CD4-positive, alpha-beta memory T cell (primary cell): ENCODE data around the gene ROCK1. TPM values are rescaled to one million over a fixed set of nuclear protein-coding genes. Genes with fewer than 3 reads are reported as not detected.

ENCODE experiments used
- CTCF ChIA-PET: fragments of 350-600 bp; sonication (Branson Sonifier 250); formaldehyde crosslinking; loops from one replicate; lab custom pipeline; 2021; ENCODE audit warnings: inconsistent platforms; ENCODE audit not compliant: partially characterized antibody; lab: Charles Lee
- POLR2A ChIA-PET: fragments of 350-600 bp; sonication (Branson Sonifier 250); formaldehyde crosslinking; loops from one replicate; lab custom pipeline; 2021; ENCODE audit not compliant: partially characterized antibody; lab: Charles Lee
- DNase-seq, 5 donors: peaks; one replicate each; pipeline versions ENCODE4 v3.0.0 to v3.0.0-alpha.2; 2020 to 2022; ENCODE audit warnings: mixed read lengths in 1 of 5
- H3K27ac ChIP-seq: one replicate; pipeline ENCODE4 v1.7.0; 2013; ENCODE audit warnings: low read depth, low read length
- H3K27me3 ChIP-seq: 2 replicates; pipeline ENCODE4 v1.7.0; 2013; ENCODE audit warnings: mild to moderate bottlenecking, low read length, moderate library complexity; ENCODE audit not compliant: insufficient read depth
- H3K36me3 ChIP-seq: 2 replicates; pipeline ENCODE4 v1.7.0; 2013; ENCODE audit warnings: mild to moderate bottlenecking, low read length, moderate library complexity; ENCODE audit not compliant: insufficient read depth
- H3K4me1 ChIP-seq: 2 replicates; pipeline ENCODE4 v1.7.0; 2013; ENCODE audit warnings: mild to moderate bottlenecking, low read length, moderate library complexity; ENCODE audit not compliant: insufficient read depth
- H3K4me3 ChIP-seq, 2 donors: one replicate each; pipeline ENCODE4 v1.7.0; 2013; ENCODE audit warnings: low read length in 2 of 2, mild to moderate bottlenecking in 1 of 2
- H3K9me3 ChIP-seq, 2 donors: one replicate each; pipeline ENCODE4 v1.7.0; 2013; ENCODE audit warnings: low read length in 2 of 2, control low read depth in 1 of 2; ENCODE audit not compliant: control insufficient read depth in 1 of 2
- H3K27ac Mint-ChIP-seq, 7 donors: one replicate each; pipeline ENCODE4 v1.8.0; 2020 to 2021; ENCODE audit warnings: mixed read lengths in 7 of 7, mild to moderate bottlenecking in 6 of 7, inconsistent platforms in 3 of 7, moderate library complexity in 3 of 7
- H3K27me3 Mint-ChIP-seq, 2 donors: one replicate each; pipeline ENCODE4 v1.8.0; 2020 to 2021; ENCODE audit warnings: mixed read lengths in 2 of 2
- H3K36me3 Mint-ChIP-seq, 2 donors: one replicate each; pipeline ENCODE4 v1.8.0; 2020 to 2021; ENCODE audit warnings: mixed read lengths in 2 of 2, inconsistent platforms in 1 of 2, mild to moderate bottlenecking in 1 of 2
- H3K4me1 Mint-ChIP-seq, 4 donors: one replicate each; pipeline ENCODE4 v1.8.0; 2020 to 2021; ENCODE audit warnings: mixed read lengths in 4 of 4, mild to moderate bottlenecking in 1 of 4
- H3K4me3 Mint-ChIP-seq, 8 donors: one replicate each; pipeline ENCODE4 v1.8.0; 2020 to 2021; ENCODE audit warnings: mixed read lengths in 8 of 8, mild to moderate bottlenecking in 7 of 8, moderate library complexity in 6 of 8, inconsistent platforms in 3 of 8
- H3K9me3 Mint-ChIP-seq, 8 donors: one replicate each; pipeline ENCODE4 v1.8.0; 2020 to 2021; ENCODE audit warnings: mixed read lengths in 8 of 8, mild to moderate bottlenecking in 5 of 8, inconsistent platforms in 3 of 8, moderate library complexity in 1 of 8
- intact Hi-C: fragments of 100-400 bp; cut with micrococcal nuclease; formaldehyde crosslinking; loops from one replicate; pipeline ENCODE4 v1.15.1; 2023
- polyA plus RNA-seq, 2 donors: library from polyadenylated mRNA; unstranded; fragments of 300-500 nt; fragmentation: Illumina TruSeq; gene quantifications; one replicate each; pipeline ENCODE4 v1.2.3, GENCODE V29; 2021
- total RNA-seq, 2 experiments: library from RNA; stranded (reverse); gene quantifications; one replicate each; pipeline ENCODE4 v1.2.3, GENCODE V29; 2021

ROCK1 gene
- total and polyA plus RNA-seq, 4 experiments from 2014 or later, result 13.0 to 82.8 (median 66.5) TPM

DNA sequence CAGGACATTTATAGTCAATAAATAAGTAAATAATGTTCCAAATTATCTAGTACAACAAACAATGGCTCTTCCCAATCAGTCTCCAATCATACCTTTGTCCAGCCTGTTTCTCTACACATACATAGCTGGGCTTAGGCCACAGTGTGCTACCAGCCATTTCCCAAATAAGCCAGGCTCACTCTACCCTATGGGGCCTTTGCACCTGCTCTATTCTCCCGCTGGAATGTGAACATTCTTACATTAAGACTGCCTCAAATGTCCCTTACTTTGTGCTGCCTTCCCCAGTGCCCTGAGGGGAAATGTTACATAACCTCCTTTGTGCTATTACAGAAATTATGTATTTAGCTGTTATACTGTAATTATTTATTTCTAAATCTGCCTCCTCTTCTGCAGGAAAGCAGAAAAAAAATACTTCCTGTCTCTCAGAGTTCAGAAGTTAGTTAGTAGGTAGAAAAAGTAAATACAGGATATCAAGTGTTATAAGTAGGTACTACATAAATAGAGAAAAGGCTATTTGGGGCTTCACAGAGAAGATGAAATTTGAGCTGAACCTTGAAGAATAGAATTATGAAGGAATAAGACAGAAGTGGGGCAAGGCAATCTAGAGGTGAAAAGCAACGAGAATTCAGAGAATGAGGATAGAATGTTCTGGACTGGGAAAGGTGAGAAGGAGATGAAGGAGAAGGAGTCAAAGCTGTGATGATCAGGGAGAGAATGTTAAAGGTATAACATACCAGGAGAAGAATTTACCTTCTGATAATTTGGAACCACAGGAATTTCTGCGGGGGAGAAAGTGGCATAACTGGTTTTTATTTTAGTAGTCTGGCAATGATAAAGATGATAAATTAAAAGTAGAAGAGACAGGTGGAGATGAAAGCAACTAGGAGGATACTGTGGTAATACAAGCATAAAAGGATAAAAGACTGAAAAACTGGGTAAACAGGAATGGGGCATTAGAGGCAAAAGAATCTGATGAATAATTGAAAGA, 37.0 kb downstream of the ROCK1 start:
- no peaks in the 10 kb centered on the region for H3K27me3 ChIP-seq
- peaks cover 76% of the 10 kb centered on the region for H3K4me1 ChIP-seq
- intact Hi-C loops, result loop anchor here (2.0 kb wide), 1 partner anchor 36 kb away; the partner anchor contains the start of gene ROCK1
- Mint-ChIP-seq H3K4me1 (peaks cover 58 to 81% (median 72%) of the 10 kb centered on the region in 4 donors), H3K27ac (peak overlapping the region; percentile 5 to 89 (median 62)), H3K36me3 (peaks cover 0 to 3% of the 10 kb centered on the region in 2 donors), H3K9me3 (peaks cover 0 to 1% (median 0%) of the 10 kb centered on the region in 8 donors), H3K27me3 (no peaks in the 10 kb centered on the region), H3K4me3 (peak overlapping the region; percentile 39 to 82 (median 64))
- DNase-seq, result peak in 1 of 5 donors; percentile 13
- no peaks in the 10 kb centered on the region for H3K36me3 ChIP-seq
- H3K9me3 ChIP-seq, result no peaks in the 10 kb centered on the region
- no peak overlapping the region for H3K27ac ChIP-seq
- POLR2A ChIA-PET, result interaction anchor here (1.3 kb wide), 2 partner anchors 10 to 37 kb away, joined by 3 to 8 read pairs; partner anchors contain the start of gene ROCK1
- no peak overlapping the region for H3K4me3 ChIP-seq
- CTCF ChIA-PET, result no interaction called here

DNA sequence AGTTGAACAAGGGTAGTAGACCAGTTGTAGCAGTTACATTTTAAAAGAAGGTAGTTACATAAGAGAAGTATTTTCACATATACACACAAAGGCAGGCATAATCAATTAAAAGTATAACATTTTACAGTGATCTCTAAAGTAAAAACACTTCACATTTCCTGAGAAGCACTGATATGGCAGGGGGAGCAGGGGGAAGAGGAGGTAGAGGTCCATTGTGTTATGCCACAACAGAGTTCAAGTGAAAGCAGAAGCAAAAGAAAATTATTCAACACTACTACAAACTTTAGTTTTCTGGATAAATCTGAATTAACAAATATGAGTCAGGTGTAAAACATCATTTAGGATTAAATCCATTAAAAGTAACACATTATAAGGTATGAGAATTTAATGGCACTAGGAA, 38.4 kb downstream of the ROCK1 start:
- H3K36me3 ChIP-seq, result no peaks in the 10 kb centered on the region
- H3K27me3 Mint-ChIP-seq, result no peaks in the 10 kb centered on the region
- intact Hi-C loops, result no loop called here
- no peak overlapping the region for H3K4me3 ChIP-seq
- peaks cover 5 to 10% of the 10 kb centered on the region in 2 donors for H3K36me3 Mint-ChIP-seq
- H3K4me1 Mint-ChIP-seq, result peaks cover 49 to 70% (median 61%) of the 10 kb centered on the region in 4 donors
- no peak overlapping the region for H3K27ac ChIP-seq
- H3K9me3 ChIP-seq, result no peaks in the 10 kb centered on the region
- CTCF ChIA-PET, result interaction anchor here (0.6 kb wide), 1 partner anchor 39 kb away, joined by 3 read pairs; no protein-coding TSS in a partner anchor
- peak overlapping the region in 4 of 8 donors; percentile 22 to 77 (median 46) for H3K4me3 Mint-ChIP-seq
- H3K27ac Mint-ChIP-seq, result peak overlapping the region in 3 of 7 donors; percentile 3 to 86 (median 13)
- H3K27me3 ChIP-seq, result no peaks in the 10 kb centered on the region
- POLR2A ChIA-PET, result no interaction called here
- DNase-seq, result no peak
- H3K4me1 ChIP-seq, result peaks cover 61% of the 10 kb centered on the region
- H3K9me3 Mint-ChIP-seq, result peaks cover 0 to under 1% (median 0%) of the 10 kb centered on the region in 8 donors

DNA sequence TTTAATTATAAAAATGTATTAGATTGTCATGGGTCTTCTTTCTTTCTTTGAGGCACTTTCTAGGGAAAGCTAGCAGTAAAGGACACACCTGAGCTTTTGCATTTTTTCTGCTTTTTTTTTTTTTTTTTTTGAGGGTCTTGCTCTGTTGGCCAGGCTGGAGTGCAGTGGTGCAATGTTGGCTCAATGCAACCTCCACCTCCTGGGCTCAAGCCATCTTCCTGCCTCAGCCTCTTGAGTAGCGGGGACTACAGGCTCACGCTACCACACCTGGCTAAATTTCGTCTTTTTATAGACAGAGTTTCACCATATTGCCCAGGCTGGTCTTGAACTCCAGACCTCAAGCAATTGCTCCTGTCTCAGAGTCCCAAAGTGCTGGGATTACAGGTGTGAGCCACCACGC, 40.5 kb downstream of the ROCK1 start:
- Mint-ChIP-seq H3K27ac (peak overlapping the region in 1 of 7 donors; percentile 53), H3K36me3 (peaks cover 7 to 16% of the 10 kb centered on the region in 2 donors), H3K27me3 (no peaks in the 10 kb centered on the region), H3K4me3 (no peak overlapping the region), H3K4me1 (peaks cover 42 to 64% (median 49%) of the 10 kb centered on the region in 4 donors), H3K9me3 (no peaks in the 10 kb centered on the region)
- intact Hi-C loops, result no loop called here
- ChIA-PET POLR2A (no interaction called here), CTCF (no interaction called here)
- H3K4me1 ChIP-seq, result peaks cover 42% of the 10 kb centered on the region
- no peaks in the 10 kb centered on the region for H3K9me3 ChIP-seq
- DNase-seq, result no peak
- no peaks in the 10 kb centered on the region for H3K27me3 ChIP-seq
- no peak overlapping the region for H3K4me3 ChIP-seq
- H3K36me3 ChIP-seq, result no peaks in the 10 kb centered on the region
- no peak overlapping the region for H3K27ac ChIP-seq

DNA sequence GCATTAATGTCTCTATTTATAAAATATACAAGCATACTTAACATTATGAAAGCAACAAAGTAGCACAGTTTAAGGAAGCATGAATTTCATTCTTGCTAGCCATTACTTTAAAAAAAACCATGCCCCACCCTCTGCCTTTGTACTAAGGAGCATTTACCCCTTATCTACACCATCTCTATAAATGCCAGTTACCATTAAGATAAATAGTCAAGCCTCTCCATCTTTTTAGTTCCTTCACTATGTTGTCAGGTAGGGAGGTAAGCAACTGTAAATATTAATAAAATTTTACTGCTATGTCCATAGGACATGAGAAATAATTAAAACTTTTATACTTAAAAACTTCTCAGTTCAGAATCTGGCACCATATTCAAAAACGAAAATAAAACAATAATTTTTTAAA, 42.1 kb downstream of the ROCK1 start:
- POLR2A ChIA-PET, result no interaction called here
- Histone ChIP-seq H3K27ac (no peak overlapping the region), H3K36me3 (no peaks in the 10 kb centered on the region), H3K9me3 (no peaks in the 10 kb centered on the region), H3K4me1 (peaks cover 26% of the 10 kb centered on the region), H3K27me3 (no peaks in the 10 kb centered on the region), H3K4me3 (no peak overlapping the region)
- Mint-ChIP-seq H3K4me3 (no peak overlapping the region), H3K36me3 (peaks cover 7 to 19% of the 10 kb centered on the region in 2 donors), H3K9me3 (no peaks in the 10 kb centered on the region), H3K27me3 (no peaks in the 10 kb centered on the region), H3K27ac (no peak overlapping the region), H3K4me1 (peaks cover 31 to 53% (median 43%) of the 10 kb centered on the region in 4 donors)
- intact Hi-C loops, result no loop called here
- CTCF ChIA-PET, result no interaction called here
- no peak for DNase-seq

DNA sequence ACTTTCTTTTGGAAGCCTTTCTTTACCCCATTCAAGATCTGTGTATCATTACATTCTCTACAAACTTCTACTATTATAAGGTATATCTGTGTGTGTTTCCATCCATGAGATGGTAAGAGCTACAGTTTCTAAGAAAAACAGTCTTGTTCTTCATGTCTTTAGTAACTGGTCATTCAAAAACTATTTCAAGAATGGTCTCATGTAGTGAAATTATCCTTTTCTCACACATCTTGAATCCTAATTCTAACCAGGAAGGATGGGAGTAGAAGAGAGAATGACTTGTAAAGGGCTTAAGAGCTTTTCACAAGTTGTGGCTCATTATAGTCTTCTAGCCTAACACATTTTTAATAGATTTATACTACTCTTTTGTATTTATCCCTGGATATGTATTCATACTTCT, 47.3 kb downstream of the ROCK1 start:
- Histone ChIP-seq H3K27ac (no peak overlapping the region), H3K4me1 (no peaks in the 10 kb centered on the region), H3K27me3 (no peaks in the 10 kb centered on the region), H3K36me3 (no peaks in the 10 kb centered on the region), H3K9me3 (no peaks in the 10 kb centered on the region), H3K4me3 (no peak overlapping the region)
- Mint-ChIP-seq H3K9me3 (no peaks in the 10 kb centered on the region), H3K27ac (peak overlapping the region in 3 of 7 donors; percentile 10 to 44 (median 18)), H3K4me3 (no peak overlapping the region), H3K36me3 (peaks cover 24 to 38% of the 10 kb centered on the region in 2 donors), H3K4me1 (peaks cover 22 to 57% (median 46%) of the 10 kb centered on the region in 4 donors), H3K27me3 (no peaks in the 10 kb centered on the region)
- intact Hi-C loops, result no loop called here
- CTCF ChIA-PET, result no interaction called here
- POLR2A ChIA-PET, result no interaction called here
- DNase-seq, result no peak

DNA sequence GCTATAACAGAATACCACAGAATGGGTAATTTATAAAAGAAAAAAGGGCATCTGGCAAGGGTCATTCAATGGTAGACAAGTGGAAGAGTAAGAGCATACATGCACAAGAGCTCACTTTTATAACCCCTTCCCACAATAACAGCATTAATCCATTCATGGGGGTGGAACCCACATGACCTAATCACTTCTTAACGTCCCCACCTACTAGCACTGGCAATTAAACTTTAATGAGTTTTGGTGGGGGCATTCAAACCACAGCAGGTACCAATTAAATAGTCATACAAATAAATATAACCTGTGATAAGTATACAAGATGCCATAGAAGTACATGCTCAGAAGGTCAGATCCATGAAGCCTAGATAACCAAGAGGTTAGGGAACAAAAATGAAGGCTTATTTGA, 48.6 kb downstream of the ROCK1 start:
- H3K4me3 Mint-ChIP-seq, result no peak overlapping the region
- no peaks in the 10 kb centered on the region for H3K36me3 ChIP-seq
- H3K27me3 Mint-ChIP-seq, result no peaks in the 10 kb centered on the region
- no peaks in the 10 kb centered on the region for H3K27me3 ChIP-seq
- no peaks in the 10 kb centered on the region for H3K4me1 ChIP-seq
- peaks cover 24 to 55% (median 47%) of the 10 kb centered on the region in 4 donors for H3K4me1 Mint-ChIP-seq
- no peak overlapping the region for H3K27ac ChIP-seq
- no peak for DNase-seq
- intact Hi-C loops, result no loop called here
- peaks cover 17 to 29% of the 10 kb centered on the region in 2 donors for H3K36me3 Mint-ChIP-seq
- peak overlapping the region in 1 of 7 donors; percentile 29 for H3K27ac Mint-ChIP-seq
- no peaks in the 10 kb centered on the region for H3K9me3 Mint-ChIP-seq
- ChIA-PET CTCF (interaction anchor here (1.2 to 1.4 kb wide), 2 partner anchors 12 to 14 kb away, joined by 3 read pairs; no protein-coding TSS in a partner anchor), POLR2A (no interaction called here)
- H3K9me3 ChIP-seq, result no peaks in the 10 kb centered on the region
- H3K4me3 ChIP-seq, result no peak overlapping the region

DNA sequence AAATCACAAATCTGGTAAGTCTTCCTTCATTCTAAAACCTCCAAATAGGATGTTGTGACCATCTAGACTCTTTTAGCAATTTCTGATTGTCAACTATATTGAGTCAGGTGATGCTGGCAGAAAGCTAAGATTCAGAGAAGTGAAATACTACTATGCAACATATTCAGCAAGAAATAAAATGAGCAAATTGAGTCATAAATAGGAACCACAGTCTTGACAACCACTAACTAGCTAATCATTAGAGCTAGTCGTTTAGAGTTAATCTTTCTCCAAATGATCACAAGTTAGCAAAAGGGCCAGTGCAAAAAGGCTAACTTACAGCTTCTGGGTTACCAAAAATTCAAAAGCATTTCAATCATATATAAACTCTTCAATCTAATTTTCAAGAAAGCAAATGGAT, 54.5 kb downstream of the ROCK1 start:
- Mint-ChIP-seq H3K27me3 (no peaks in the 10 kb centered on the region), H3K4me1 (peaks cover 26 to 38% (median 34%) of the 10 kb centered on the region in 4 donors), H3K4me3 (no peak overlapping the region), H3K36me3 (peaks cover 9 to 10% of the 10 kb centered on the region in 2 donors), H3K27ac (no peak overlapping the region), H3K9me3 (no peaks in the 10 kb centered on the region)
- ChIA-PET POLR2A (no interaction called here), CTCF (no interaction called here)
- H3K4me3 ChIP-seq, result no peak overlapping the region
- H3K4me1 ChIP-seq, result peaks cover 35% of the 10 kb centered on the region
- H3K36me3 ChIP-seq, result no peaks in the 10 kb centered on the region
- DNase-seq, result no peak
- H3K9me3 ChIP-seq, result no peaks in the 10 kb centered on the region
- intact Hi-C loops, result loop anchor here (5.0 kb wide), 1 partner anchor 45 kb away; no protein-coding TSS in a partner anchor
- no peak overlapping the region for H3K27ac ChIP-seq
- no peaks in the 10 kb centered on the region for H3K27me3 ChIP-seq
